Ectodermal cell (in vitro differentiated cells): ENCODE measurements around the gene CYLD.
A peak's percentile ranks its signal among the peaks of the same experiment; 100 is the strongest.

Experiments
- H3K27ac ChIP-seq: 2 replicates; pipeline ENCODE4 v1.7.0; 2013; ENCODE audit warnings: mild to moderate bottlenecking, low read depth, low read length; ENCODE audit not compliant: insufficient read depth, poor library complexity, severe bottlenecking
- H3K27me3 ChIP-seq: 2 replicates; pipeline ENCODE4 v1.7.0; 2013; ENCODE audit warnings: mild to moderate bottlenecking, low read length; ENCODE audit not compliant: insufficient read depth, control insufficient read depth, poor library complexity, severe bottlenecking
- H3K36me3 ChIP-seq: one replicate; pipeline ENCODE4 v1.7.0; 2013; ENCODE audit warnings: low read length; ENCODE audit not compliant: control insufficient read depth, insufficient read depth
- H3K4me1 ChIP-seq: one replicate; pipeline ENCODE4 v1.7.0; 2013; ENCODE audit warnings: low read length; ENCODE audit not compliant: control insufficient read depth, insufficient read depth
- H3K4me3 ChIP-seq: 2 replicates; pipeline ENCODE4 v1.7.0; 2013; ENCODE audit warnings: low read depth, low read length, control low read depth; ENCODE audit not compliant: insufficient read depth
- H3K9me3 ChIP-seq: 2 replicates; pipeline ENCODE4 v1.7.0; 2013; ENCODE audit warnings: mild to moderate bottlenecking, low read length, moderate library complexity; ENCODE audit not compliant: control insufficient read depth
- WGBS, 2 experiments: methylation state at CpG; one replicate each; pipeline ENCODE4 v1.1.7; 2013; ENCODE audit warnings: missing lambda C conversion rate in 2 of 2; 5-methylcytosine and 5-hydroxymethylcytosine counted together

Gene CYLD

DNA sequence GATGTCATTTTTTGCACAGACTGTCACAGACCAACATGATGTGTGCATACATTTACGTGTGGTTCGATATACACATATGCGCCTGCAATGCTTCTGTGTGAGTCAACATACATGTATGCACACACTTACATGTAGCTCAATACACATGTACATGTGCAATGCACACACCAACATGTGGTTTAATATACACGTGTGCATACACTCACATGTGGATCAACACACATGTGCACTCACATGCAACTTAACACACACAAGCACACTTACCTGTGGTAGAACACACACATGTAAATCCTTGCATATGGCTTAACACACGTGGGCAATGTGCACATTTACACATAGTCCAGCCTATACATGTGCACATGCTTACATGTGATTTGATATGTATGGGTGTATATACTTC lies 97.5 kb downstream of the CYLD start:
- Histone ChIP-seq H3K9me3 (no peaks in the 10 kb centered on the region), H3K27me3 (peaks cover 33% of the 10 kb centered on the region), H3K4me3 (no peak overlapping the region), H3K4me1 (no peaks in the 10 kb centered on the region), H3K36me3 (no peaks in the 10 kb centered on the region), H3K27ac (no peak overlapping the region)
- WGBS, 2 experiments: 94 to 97% methylated on average over 5 of the region's 5 CpGs

DNA sequence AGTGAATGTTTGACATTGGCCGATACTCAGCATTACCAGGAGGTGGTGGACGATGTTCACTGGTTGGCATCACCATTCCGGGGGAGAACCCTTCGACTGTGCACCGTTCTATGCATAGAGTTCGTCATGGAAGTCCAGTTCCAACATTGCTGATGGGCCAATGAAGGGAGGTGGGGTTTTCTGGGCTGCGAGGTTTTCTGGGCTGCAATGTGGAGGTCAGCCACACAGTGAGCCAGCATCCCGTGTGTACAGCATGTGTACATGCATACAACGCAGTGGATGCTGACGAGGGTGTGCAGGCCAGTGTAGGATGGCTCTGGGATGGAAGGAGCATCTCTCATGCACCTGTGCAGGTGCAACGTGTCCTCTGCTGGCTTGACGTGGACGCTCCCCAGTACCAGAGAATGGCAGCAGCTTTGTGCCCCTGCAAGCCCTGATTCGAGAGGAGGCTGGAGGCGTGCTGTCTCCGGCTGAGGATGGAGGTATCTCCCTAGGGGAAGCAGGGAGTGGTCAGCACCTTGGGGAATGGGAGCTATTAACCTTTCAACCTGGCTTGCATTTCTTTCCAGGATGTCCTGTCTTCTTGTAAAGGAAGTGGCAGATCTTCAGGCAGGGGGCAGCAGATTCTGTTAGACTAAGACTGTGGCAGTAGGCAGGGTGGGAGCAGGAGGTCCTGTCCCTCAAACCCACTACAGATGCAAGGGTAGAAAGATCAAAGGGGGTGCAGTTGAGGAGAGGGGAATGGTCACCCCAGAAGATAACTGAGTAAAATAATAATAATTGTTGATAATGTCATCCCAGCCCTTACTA lies 98.2 kb downstream of the CYLD start:
- WGBS, 2 experiments: 92% methylated on average over 16 of the region's 16 CpGs
- H3K36me3 ChIP-seq: no peaks in the 10 kb centered on the region
- no peak overlapping the region for H3K4me3 ChIP-seq
- H3K27ac ChIP-seq: no peak overlapping the region
- H3K9me3 ChIP-seq: no peaks in the 10 kb centered on the region
- H3K27me3 ChIP-seq: peaks cover 33% of the 10 kb centered on the region
- H3K4me1 ChIP-seq: no peaks in the 10 kb centered on the region

DNA sequence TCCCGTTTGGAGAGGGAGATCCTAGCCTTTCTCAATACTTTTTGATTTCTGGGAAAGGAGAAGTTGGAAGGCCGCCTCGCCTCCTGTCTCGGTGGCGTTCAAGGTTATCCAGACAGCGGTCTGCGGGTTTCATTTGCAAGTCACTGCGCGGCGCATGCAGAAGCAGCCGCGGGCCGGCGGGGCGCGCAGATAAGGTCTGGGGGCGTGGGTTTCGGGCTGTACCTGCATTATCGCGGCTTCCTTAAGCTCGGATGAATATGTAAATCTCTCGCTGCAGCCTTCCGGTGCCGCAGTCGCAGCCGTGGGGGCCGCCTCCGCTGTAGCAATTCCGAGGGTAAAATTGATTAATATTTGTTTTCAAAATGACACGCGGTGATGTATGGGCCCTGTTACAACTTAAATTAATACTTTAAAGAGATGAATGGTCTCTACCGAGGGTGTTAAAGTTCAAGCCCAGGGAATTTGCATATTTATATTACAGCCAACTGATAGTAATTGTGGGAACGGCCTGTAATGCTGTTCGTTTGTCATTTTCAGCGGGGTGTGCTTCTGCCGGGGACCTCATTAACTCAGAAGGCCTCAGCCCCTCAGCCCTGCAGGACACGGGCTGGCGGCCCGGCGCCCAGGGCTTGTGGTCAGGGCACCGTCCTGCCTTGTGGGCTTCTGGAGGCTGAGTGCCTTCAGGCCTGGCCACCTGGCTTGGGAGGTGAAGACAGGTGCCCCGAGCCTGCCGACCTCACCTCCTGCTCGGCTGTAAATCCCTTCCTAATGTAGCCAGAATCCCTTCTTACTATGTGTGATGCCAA lies 99.4 kb downstream of the CYLD start:
- Histone ChIP-seq H3K36me3 (no peaks in the 10 kb centered on the region), H3K4me3 (peak overlapping the region; percentile 22), H3K4me1 (no peaks in the 10 kb centered on the region), H3K27ac (no peak overlapping the region), H3K9me3 (no peaks in the 10 kb centered on the region), H3K27me3 (peaks cover 33% of the 10 kb centered on the region)
- WGBS, 2 experiments: 26 to 28% methylated on average over 41 to 44 of the region's 44 CpGs

DNA sequence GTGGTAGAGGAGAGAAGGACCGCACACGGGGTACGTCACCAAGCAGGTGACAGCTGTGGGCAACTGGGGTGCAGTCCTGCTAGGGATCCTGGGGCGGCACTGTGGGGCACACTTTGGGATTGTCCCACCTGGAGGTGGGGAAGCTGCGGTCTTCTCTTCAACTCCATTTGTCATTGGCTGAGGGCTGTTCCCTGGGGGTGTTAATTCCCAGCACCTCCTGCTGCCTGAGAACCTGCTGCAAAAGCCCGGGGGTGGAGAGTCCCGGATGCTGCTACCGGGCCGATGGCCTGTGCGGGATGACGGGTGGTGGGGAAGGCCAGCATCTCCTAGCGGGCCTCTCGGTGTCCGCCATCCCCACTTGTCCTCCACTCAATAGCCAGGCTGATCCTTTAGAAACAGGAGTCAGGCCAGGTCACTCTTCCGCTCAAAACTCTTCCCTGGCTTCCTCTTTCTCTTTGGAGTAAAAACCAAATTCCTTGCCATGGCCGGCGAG lies 100.2 kb downstream of the CYLD start:
- Histone ChIP-seq H3K36me3 (no peaks in the 10 kb centered on the region), H3K27me3 (peaks cover 33% of the 10 kb centered on the region), H3K4me1 (no peaks in the 10 kb centered on the region), H3K27ac (no peak overlapping the region), H3K4me3 (no peak overlapping the region), H3K9me3 (no peaks in the 10 kb centered on the region)
- WGBS, 2 experiments: 92 to 94% methylated on average over 17 of the region's 17 CpGs

DNA sequence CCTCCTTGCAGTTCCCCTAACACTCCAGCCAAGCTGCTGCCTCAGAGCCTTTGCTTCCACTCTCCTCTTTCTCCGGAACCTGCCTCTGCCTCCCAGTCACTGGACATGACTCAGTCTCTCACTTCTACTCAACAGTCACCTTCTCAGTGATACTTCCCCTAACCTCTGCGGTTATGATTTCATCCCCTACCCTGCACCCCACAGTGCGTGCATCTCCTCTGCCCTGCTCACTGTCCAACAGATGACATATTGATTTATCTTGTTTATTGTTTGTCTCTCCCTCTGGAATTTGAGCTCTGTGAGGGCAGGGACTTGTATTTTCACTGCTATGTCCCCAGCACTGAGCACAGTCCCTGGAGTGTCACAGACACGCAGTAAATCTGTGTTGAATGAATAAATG lies 100.7 kb downstream of the CYLD start:
- no peaks in the 10 kb centered on the region for H3K36me3 ChIP-seq
- no peak overlapping the region for H3K27ac ChIP-seq
- WGBS, 2 experiments: 86 to 95% methylated on average over 4 of the region's 4 CpGs

DNA sequence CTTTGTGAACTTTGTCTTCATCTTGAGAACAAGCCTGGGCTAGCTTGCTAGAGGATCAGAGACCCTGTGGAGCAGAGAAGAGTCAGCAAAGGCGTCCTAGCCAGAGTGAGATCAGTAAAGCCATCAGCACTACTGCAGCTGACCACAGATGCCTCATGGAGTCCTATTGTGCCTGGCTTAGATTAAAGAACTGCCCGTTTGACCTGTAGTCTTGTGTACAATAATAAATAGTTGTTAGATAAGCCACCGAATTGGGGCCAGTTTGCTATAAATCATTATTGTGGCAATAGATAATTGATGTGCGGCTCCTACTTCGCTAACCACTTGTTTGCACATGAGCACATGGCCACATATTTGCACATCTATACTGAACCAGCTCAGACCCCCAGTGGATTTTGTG lies 103.0 kb downstream of the CYLD start:
- WGBS, 2 experiments: 82 to 84% methylated on average over 5 of the region's 5 CpGs
- Histone ChIP-seq H3K27ac (no peak overlapping the region), H3K27me3 (peaks cover 33% of the 10 kb centered on the region), H3K4me1 (no peaks in the 10 kb centered on the region), H3K36me3 (no peaks in the 10 kb centered on the region), H3K9me3 (no peaks in the 10 kb centered on the region), H3K4me3 (no peak overlapping the region)

More for the DNA sequence above, 100.7 kb downstream of the CYLD start:
- H3K27me3 ChIP-seq: peaks cover 33% of the 10 kb centered on the region
- no peaks in the 10 kb centered on the region for H3K9me3 ChIP-seq
- H3K4me3 ChIP-seq: no peak overlapping the region
- H3K4me1 ChIP-seq: no peaks in the 10 kb centered on the region

DNA sequence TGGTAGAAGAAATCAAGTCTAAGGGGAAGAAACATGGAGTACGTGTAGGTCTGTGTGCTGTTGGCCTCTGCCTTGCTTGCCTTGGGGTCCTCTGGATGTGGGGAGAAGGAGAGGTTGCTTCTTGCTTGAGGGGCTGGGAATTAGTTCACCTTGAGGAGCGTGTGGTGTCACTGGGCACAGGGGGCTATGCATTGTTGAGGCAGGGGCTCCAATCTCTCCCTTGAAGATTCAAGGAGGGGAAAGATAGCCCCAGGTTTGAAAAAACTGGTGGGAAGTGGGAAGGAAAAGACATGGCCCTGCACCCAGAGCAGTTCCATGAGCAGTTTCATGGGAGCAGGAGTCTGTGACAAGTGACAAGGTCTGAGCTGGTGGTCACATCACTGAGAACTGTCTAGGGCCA lies 103.4 kb downstream of the CYLD start:
- WGBS, 2 experiments: 93 to 95% methylated on average over 2 of the region's 2 CpGs
- Histone ChIP-seq H3K27ac (no peak overlapping the region), H3K36me3 (no peaks in the 10 kb centered on the region), H3K4me3 (no peak overlapping the region), H3K9me3 (no peaks in the 10 kb centered on the region), H3K27me3 (peaks cover 28% of the 10 kb centered on the region), H3K4me1 (no peaks in the 10 kb centered on the region)

DNA sequence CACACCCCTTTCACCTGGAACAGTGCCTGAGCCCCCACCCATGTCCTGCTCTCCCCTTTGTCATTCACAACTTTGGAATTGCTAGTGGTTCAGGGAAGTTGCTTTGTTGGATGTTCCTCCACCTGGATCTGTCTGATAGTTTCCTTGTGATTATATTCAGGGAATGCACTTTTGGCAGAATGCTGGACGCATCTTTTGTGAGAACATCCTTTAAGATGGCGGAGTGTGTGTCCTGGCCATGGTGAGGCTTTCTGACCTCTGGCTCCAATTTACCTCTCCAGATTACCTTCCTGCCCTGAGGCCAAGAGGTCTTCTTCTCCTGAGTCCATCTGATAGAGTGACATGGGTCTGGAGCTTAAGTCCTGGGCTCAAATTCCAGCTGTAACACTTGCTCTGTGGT lies 104.6 kb downstream of the CYLD start:
- 95 to 97% methylated on average over 2 of the region's 2 CpGs for WGBS, 2 experiments
- Histone ChIP-seq H3K4me1 (no peaks in the 10 kb centered on the region), H3K4me3 (no peak overlapping the region), H3K9me3 (no peaks in the 10 kb centered on the region), H3K36me3 (no peaks in the 10 kb centered on the region), H3K27ac (no peak overlapping the region), H3K27me3 (peaks cover 16% of the 10 kb centered on the region)

DNA sequence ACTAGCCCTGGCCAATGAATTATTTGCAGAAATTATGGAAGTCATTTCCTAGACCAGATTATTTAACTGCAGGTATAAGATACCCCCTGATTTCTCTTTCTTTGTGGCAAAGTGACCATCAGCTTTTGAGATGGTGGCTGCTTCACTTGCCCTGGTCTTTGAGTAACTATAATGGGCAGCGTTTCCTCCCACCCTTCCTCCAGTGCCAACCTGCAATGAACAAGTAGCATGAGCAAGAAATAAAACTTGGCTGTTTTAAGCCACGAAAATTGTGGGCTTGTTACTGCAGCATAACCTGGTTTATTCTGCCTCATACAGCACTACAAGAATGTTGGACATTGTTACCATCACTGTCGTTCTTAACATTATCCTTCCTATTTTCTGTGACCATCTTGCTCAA lies 105.3 kb downstream of the CYLD start:
- Histone ChIP-seq H3K4me3 (no peak overlapping the region), H3K27me3 (peaks cover 9% of the 10 kb centered on the region), H3K36me3 (no peaks in the 10 kb centered on the region), H3K4me1 (no peaks in the 10 kb centered on the region), H3K9me3 (no peaks in the 10 kb centered on the region), H3K27ac (no peak overlapping the region)
- WGBS, 2 experiments: 85 to 91% methylated on average over 3 of the region's 3 CpGs

DNA sequence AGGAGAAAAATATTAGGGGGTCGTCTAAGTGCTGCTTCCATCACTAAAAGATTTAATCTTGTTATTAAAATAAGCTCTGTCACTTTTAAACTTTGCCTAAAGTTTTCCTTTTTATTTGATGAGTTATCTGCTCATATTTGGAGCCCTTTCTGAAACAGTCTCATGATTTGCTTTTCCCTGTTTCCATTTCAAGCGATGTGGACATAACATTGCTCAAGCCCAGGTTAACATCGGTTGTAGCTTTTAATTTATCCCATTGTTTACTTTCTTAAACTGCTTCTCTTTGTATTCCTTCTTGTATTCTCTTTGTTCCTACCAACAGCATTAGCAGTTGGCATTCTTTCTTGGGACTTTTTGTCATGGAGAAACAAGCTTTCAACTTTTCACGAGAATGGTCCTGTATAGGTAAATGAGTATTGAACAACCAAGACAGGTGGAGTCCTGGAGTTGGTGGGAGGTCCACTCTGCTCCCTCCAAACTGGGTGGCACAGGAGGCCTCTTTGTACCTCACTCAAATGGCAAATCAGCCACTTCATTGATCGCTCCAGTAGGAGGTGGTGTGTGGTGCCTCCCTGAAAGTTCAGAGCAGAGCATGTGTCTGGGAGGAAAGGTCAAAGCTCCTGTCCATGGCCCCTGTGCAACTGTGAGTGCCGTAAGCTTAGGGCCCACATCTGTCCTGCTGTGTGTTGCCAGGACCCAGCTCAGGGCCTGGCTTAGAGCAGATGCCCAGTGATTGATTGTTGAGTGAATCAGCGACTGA lies 107.0 kb downstream of the CYLD start:
- 86 to 92% methylated on average over 6 to 7 of the region's 7 CpGs for WGBS, 2 experiments
- Histone ChIP-seq H3K4me3 (no peak overlapping the region), H3K27ac (no peak overlapping the region), H3K4me1 (no peaks in the 10 kb centered on the region), H3K27me3 (no peaks in the 10 kb centered on the region), H3K36me3 (no peaks in the 10 kb centered on the region), H3K9me3 (no peaks in the 10 kb centered on the region)
